Activated CD8-positive, alpha-beta T cell treated with anti-CD3 and anti-CD28 coated beads for 36 hours (primary cell): ENCODE data around the gene TRIM9. TPM values are rescaled to one million over a fixed set of nuclear protein-coding genes. Genes with fewer than 3 reads are reported as not detected.
"Not testable (repeated sequence)": the region's sequence is repeated elsewhere in the genome, so short reads cannot be mapped to it uniquely, and the experiment has no call there.

Experiments used
- ATAC-seq: fragments of 200-7000 bp; cut with Tn5 transposase; one replicate; pipeline ENCODE4 v1.10.0; 2021; ENCODE audit warnings: mild to moderate bottlenecking, moderate library complexity
- CTCF ChIA-PET: fragments of 350-600 bp; sonication (Branson Sonifier 250); formaldehyde crosslinking; loops from one replicate; lab custom pipeline; 2021; ENCODE audit warnings: antibody characterized with exemption; lab: Charles Lee
- POLR2A ChIA-PET: fragments of 350-600 bp; sonication (Branson Sonifier 250); formaldehyde crosslinking; loops from one replicate; lab custom pipeline; 2021; ENCODE audit warnings: antibody characterized with exemption; lab: Charles Lee
- DNase-seq: peaks from one replicate; pipeline ENCODE4 v3.0.0-alpha.2; 2020
- H3K27ac Mint-ChIP-seq: one replicate; pipeline ENCODE4 v1.8.0; 2021; ENCODE audit warnings: mild to moderate bottlenecking, mixed read lengths
- H3K27me3 Mint-ChIP-seq: one replicate; pipeline ENCODE4 v1.8.0; 2021; ENCODE audit warnings: mixed read lengths
- H3K36me3 Mint-ChIP-seq: one replicate; pipeline ENCODE4 v1.8.0; 2021; ENCODE audit warnings: low read depth, mixed read lengths
- H3K4me1 Mint-ChIP-seq: one replicate; pipeline ENCODE4 v1.8.0; 2021; ENCODE audit warnings: low read depth, mixed read lengths
- H3K4me3 Mint-ChIP-seq: one replicate; pipeline ENCODE4 v1.8.0; 2021; ENCODE audit warnings: mild to moderate bottlenecking, moderate library complexity, mixed read lengths
- H3K9me3 Mint-ChIP-seq: one replicate; pipeline ENCODE4 v1.8.0; 2021; ENCODE audit warnings: mixed read lengths
- intact Hi-C: fragments of 100-400 bp; cut with micrococcal nuclease; formaldehyde crosslinking; loops from one replicate; pipeline ENCODE4 v1.10.0; 2022
- total RNA-seq, 2 experiments: library from RNA; stranded (reverse); gene quantifications; one replicate each; pipeline ENCODE4 v1.2.3, GENCODE V29; 2021
- TF ChIP-seq, protein P1 (sequence below): fragments of 200-600 bp; IDR thresholded peaks from one replicate; pipeline ENCODE4 v1.8.0; 2022; ENCODE audit warnings: antibody characterized with exemption, mild to moderate bottlenecking

Gene TRIM9
- total RNA-seq, 2 experiments from 2014 or later, result 6.5 to 7.2 TPM

GRCh38 chr14:50964683-50965390 lies 130.1 kb downstream of the TRIM9 start:
- DNase-seq (no peak), ATAC-seq (no peak)
- H3K27me3 Mint-ChIP-seq, result no peaks in the 10 kb centered on the region
- TF ChIP-seq, protein P1, sequence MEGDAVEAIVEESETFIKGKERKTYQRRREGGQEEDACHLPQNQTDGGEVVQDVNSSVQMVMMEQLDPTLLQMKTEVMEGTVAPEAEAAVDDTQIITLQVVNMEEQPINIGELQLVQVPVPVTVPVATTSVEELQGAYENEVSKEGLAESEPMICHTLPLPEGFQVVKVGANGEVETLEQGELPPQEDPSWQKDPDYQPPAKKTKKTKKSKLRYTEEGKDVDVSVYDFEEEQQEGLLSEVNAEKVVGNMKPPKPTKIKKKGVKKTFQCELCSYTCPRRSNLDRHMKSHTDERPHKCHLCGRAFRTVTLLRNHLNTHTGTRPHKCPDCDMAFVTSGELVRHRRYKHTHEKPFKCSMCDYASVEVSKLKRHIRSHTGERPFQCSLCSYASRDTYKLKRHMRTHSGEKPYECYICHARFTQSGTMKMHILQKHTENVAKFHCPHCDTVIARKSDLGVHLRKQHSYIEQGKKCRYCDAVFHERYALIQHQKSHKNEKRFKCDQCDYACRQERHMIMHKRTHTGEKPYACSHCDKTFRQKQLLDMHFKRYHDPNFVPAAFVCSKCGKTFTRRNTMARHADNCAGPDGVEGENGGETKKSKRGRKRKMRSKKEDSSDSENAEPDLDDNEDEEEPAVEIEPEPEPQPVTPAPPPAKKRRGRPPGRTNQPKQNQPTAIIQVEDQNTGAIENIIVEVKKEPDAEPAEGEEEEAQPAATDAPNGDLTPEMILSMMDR, result no peak
- ChIA-PET POLR2A (interaction anchor here (0.6 kb wide), 1 partner anchor 23 kb away, joined by 4 read pairs; no protein-coding TSS in a partner anchor), CTCF (interaction anchor here (0.6 to 1.1 kb wide), 2 partner anchors 32 to 313 kb away, joined by 3 read pairs; no protein-coding TSS in a partner anchor)
- no peak overlapping the region for H3K4me3 Mint-ChIP-seq
- intact Hi-C loops, result no loop called here
- H3K4me1 Mint-ChIP-seq, result no peaks in the 10 kb centered on the region
- no peaks in the 10 kb centered on the region for H3K9me3 Mint-ChIP-seq
- H3K27ac Mint-ChIP-seq, result no peak overlapping the region
- no peaks in the 10 kb centered on the region for H3K36me3 Mint-ChIP-seq

- ATAC-seq (no peak), DNase-seq (no peak)
- Mint-ChIP-seq H3K4me3 (no peak overlapping the region), H3K36me3 (no peaks in the 10 kb centered on the region), H3K9me3 (no peaks in the 10 kb centered on the region), H3K4me1 (no peaks in the 10 kb centered on the region), H3K27ac (no peak overlapping the region), H3K27me3 (no peaks in the 10 kb centered on the region)
- intact Hi-C loops, result no loop called here
- TF ChIP-seq, protein P1, result no peak
- POLR2A ChIA-PET, result no interaction called here
- CTCF ChIA-PET, result no interaction called here
Measured at GRCh38 chr14:50963919-50964318, 131.0 kb downstream of the TRIM9 start.

DNA sequence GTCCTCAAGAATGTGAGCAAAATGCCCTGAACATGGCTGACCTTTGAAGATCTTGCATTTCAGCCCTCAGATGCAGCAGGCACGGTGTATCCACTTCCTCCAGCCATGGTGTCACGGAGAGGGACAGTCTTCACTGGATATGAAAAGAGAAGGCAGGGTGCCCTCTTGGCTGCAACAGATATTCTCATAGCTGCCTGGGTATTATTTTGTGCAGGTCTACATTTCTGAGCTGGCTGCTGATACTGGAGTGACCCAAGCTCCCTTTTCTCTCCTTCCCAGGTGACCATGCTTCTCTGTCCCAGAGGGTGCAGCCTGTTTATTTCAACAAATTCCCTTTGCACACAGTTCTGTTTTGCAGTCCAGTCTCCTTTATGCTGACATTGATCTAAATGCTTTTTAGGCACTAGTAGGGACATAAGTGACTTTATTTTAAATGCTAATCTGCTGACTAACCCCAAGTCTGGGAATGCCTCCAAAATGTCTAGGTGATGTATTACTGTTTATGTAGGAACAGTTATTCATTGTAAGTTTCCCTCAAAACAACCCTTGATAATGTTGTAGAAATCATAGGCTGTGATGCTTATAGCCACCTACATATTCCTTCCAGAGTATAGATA lies 133.2 kb downstream of the TRIM9 start:
- Mint-ChIP-seq H3K9me3 (no peaks in the 10 kb centered on the region), H3K27me3 (no peaks in the 10 kb centered on the region), H3K4me3 (no peak overlapping the region), H3K36me3 (no peaks in the 10 kb centered on the region), H3K27ac (no peak overlapping the region), H3K4me1 (no peaks in the 10 kb centered on the region)
- CTCF ChIA-PET, result interaction anchor here (1.3 kb wide), 1 partner anchor 145 kb away, joined by 3 read pairs; no protein-coding TSS in a partner anchor
- POLR2A ChIA-PET, result no interaction called here
- ATAC-seq (no peak), DNase-seq (no peak)
- intact Hi-C loops, result no loop called here
- TF ChIP-seq, protein P1, result no peak

GRCh38 chr14:50957296-50957695 lies 137.6 kb downstream of the TRIM9 start:
- Mint-ChIP-seq H3K4me1 (peaks cover 10% of the 10 kb centered on the region), H3K9me3 (no peaks in the 10 kb centered on the region), H3K4me3 (no peak overlapping the region), H3K27me3 (no peaks in the 10 kb centered on the region), H3K27ac (no peak overlapping the region), H3K36me3 (no peaks in the 10 kb centered on the region)
- intact Hi-C loops, result no loop called here
- DNase-seq (no peak), ATAC-seq (no peak)
- POLR2A ChIA-PET, result no interaction called here
- TF ChIP-seq, protein P1, result no peak
- CTCF ChIA-PET, result interaction anchor here (1.6 kb wide), 2 partner anchors 96 to 262 kb away, joined by 3 read pairs; no protein-coding TSS in a partner anchor

DNA sequence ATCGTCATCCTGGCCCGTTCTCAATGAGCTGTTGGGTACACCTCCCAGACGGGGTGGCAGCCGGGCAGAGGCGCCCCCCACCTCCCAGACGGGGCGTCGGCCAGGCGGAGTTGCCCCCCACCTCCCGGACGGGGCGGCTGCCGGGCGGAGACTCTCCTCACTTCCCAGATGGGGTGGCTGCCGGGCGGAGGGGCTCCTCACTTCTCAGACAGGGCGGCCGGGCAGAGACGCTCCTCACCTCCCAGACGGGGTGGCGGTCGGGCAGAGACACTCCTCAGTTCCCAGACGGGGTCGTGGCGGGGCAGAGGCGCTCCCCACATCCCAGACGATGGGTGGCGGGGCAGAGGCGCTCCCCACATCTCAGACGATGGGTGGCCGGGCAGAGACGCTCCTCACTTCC lies 138.5 kb downstream of the TRIM9 start:
- H3K9me3 Mint-ChIP-seq, CTCF ChIA-PET, POLR2A ChIA-PET, ATAC-seq, H3K27ac Mint-ChIP-seq, H3K36me3 Mint-ChIP-seq, H3K4me3 Mint-ChIP-seq, H3K27me3 Mint-ChIP-seq, H3K4me1 Mint-ChIP-seq, intact Hi-C loops, DNase-seq: not testable (repeated sequence)
